Stomach (tissue), 4 donors: ENCODE measurements around the gene CELA2A.

Source experiments
- CTCF ChIP-seq, 7 experiments: fragments of 450-650 bp in 4 of 7; fragments of 200-600 bp in 3 of 7; sonication (generic) in 3 of 7; IDR thresholded peaks; one replicate each; pipeline ENCODE4 v1.5.1; 2016 to 2019; ENCODE audit warnings: antibody characterized with exemption in 7 of 7, control low read depth in 2 of 7, mild to moderate bottlenecking in 1 of 7
- POLR2A ChIP-seq, 4 donors: fragments of 450-650 bp; IDR thresholded peaks; one replicate each; pipeline ENCODE4 v1.6.1; 2016; ENCODE audit warnings: antibody characterized with exemption in 4 of 4, control low read depth in 2 of 4, mild to moderate bottlenecking in 1 of 4, moderate library complexity in 1 of 4
- POLR2AphosphoS5 ChIP-seq, 3 donors: sonication (generic); formaldehyde crosslinking; IDR thresholded peaks; one replicate each; pipeline ENCODE4 v1.6.1; 2016; ENCODE audit warnings: antibody characterized with exemption in 3 of 3

- TF ChIP-seq CTCF (IDR thresholded peaks at IDR 0.05) (no peak), POLR2AphosphoS5 (IDR thresholded peaks at IDR 0.05) (no peak), POLR2A (IDR thresholded peaks at IDR 0.05) (no peak)
Measured at GRCh38 chr1:15410884-15411245, 45.7 kb upstream of the CELA2A start.
